Activated T-cell treated with anti-CD3 and anti-CD28 coated beads for 24 hours (primary cell): ENCODE data around the gene ITPRID2.

Source experiments
- DNase-seq: peaks from one replicate; pipeline ENCODE4 v3.0.0-alpha.2; 2020; ENCODE audit warnings: low read depth

The ITPRID2 gene

DNA sequence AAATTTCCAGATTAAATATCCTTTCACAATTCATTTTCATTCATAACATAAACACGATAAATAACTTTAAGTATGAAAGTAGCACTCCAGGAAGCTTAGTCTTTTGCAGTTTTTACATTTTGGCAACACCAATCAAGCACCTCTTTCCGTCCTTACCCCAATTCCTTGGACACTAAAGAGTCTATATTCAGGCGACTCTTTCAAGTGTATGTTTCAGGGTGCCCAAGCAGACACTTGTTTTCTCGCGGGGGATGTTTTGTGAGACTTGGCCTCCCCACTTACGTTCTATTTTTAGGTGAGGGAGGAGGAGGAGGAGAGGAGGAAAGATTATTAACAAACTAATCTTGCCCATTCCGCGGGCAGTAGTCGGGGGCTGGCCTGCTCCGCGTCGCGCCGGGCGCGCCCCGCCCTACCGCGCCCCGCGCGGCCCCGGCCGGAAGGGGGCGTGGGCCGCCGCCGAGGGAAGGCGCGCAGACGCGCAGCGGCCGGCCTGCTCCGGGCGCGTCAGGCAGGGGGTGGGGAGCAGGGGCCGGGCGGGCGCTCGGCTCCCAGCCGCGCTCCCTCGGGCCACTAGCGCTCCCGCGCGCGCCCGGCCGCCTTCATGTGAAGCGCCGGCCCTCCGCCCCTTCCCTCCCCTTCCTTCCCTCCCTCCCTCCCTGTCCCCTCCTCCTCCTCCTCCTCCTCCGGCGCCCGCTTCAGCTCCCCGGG, at the start of gene ITPRID2:
TSS of gene ITPRID2 (plus strand) at position 473 of the 708 bp plus-strand sequence. CDS start 337 bp downstream, outside the sequence.
- DNase-seq = peak; percentile 61

GRCh38 chr2:181844551-181845290, 46.8 kb upstream of the ITPRID2 start:
- DNase-seq = no peak

GRCh38 chr2:181846399-181847197, 44.9 kb upstream of the ITPRID2 start:
- DNase-seq = no peak

DNA sequence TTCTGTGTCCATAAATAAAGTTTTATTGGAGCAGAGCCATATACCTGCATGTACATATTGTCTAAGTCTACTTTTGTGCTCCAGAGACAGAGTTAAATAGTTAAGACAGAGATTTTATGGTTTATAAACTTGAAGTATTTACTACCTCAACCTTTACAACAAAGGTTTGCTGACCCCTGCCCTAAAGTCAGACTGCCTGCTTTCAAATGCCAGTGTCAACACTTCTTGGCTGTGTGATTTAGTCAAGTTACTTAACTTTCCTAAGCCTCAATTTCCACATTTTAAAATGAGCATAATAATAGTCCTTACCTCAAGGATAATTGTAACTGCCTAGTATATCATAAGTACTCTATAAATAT, 44.4 kb upstream of the ITPRID2 start:
- DNase-seq = no peak

GRCh38 chr2:181847702-181848101, 43.8 kb upstream of the ITPRID2 start:
- no peak for DNase-seq

DNA sequence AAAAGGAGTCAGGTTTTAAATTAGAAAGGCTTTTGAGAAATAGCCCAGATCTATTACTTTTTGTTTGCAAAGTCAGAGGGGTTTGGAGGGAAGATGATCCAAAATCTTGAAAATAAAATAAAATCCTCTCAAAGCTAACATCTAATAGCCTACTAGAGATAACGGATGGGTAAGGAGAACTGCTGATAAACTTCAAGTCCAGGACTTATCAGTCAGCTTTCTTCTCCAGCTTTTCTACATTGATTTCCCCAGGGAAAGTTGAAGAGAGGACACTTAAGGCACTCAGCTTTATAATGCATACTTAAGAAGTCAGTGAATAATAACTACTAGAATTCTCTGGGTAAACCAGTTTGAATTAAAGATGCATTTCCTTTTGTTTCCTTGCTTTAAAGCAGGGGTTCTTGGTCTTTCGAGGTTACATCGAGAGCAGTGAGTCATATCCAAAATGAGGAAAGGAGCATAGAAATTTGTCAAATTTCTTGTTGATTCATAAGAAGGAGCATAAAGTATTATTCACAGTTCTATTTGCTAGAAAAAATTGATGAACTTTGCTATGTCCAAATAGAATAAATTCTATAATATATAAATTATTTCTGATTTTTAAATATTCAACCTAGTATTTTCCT, 43.2 kb upstream of the ITPRID2 start:
- DNase-seq = no peak

GRCh38 chr2:181849601-181850000, 41.9 kb upstream of the ITPRID2 start:
- no peak for DNase-seq

DNA sequence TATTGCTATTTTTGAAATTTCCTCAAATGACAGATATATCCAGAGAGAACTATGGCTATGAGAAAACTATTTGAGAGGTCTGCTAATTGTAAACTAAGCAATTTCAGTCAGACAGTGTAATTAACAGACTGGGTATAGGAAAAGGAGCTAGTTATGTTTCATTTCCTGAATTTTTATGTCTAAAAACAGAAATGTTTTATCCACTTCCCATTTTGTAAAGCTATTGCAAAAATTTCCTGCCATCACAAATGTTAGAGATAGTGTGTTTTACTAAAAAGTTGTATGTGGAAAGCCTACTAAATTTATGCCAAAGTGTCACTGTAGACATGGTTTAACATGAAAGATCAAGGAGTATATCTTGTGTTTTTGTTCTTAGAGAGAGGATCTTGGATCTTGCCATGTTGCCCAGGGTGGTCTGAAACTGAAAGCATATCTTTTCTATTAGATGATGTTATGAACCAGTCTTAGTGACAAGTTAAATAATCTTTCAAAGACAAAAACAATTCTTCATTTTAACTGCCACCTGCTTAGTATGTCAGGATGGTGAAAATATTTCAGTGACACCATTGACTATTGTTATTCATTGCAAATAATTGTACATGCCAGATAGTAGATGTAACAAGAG, 40.5 kb upstream of the ITPRID2 start:
- no peak for DNase-seq

- DNase-seq = no peak
Measured at GRCh38 chr2:181851726-181852125, 39.8 kb upstream of the ITPRID2 start.

DNA sequence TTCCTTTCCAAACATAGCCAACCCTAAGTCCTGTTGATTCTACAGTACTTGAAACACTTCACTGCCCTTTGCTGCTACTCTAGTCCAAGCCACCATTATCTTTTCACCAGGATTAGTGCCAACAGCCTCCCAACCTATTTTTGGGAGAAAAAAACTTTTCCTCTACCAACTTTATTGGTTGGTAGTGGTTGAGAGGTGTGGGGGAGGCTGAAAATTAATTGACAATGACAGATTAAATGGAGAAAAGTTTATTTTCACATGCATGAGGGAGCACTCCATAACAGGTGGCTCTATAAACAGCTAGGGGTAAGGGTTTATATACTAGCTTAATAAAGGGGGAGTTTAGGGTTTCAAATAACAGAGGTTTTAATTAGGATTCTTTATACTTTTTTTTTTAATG, 37.8 kb upstream of the ITPRID2 start:
- DNase-seq = no peak

- no peak for DNase-seq
Measured at GRCh38 chr2:181857483-181857882, 34.0 kb upstream of the ITPRID2 start.

GRCh38 chr2:181858600-181858999, 32.9 kb upstream of the ITPRID2 start:
- no peak for DNase-seq

DNA sequence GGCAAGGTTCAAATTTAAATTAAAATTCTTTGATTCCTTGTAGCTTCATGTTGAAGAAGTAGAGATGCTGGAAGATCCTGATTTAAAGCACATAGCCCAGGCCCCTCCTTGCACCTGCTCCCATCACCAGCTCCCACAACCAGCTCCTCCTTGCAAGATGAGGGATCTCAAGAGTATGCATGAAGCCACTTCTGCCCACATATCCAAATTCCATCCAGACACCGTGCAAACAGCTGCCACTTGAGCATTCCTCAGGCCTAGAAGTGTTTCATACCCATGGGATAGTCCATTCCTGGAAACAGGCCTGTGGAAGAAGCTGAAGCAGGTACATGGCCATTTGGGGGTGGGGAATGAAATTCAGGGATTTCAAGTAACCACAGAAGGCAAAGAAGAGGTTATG, 32.4 kb upstream of the ITPRID2 start:
- no peak for DNase-seq

GRCh38 chr2:181859803-181860202, 31.7 kb upstream of the ITPRID2 start:
- no peak for DNase-seq

GRCh38 chr2:181861379-181861778, 30.2 kb upstream of the ITPRID2 start:
- no peak for DNase-seq

DNA sequence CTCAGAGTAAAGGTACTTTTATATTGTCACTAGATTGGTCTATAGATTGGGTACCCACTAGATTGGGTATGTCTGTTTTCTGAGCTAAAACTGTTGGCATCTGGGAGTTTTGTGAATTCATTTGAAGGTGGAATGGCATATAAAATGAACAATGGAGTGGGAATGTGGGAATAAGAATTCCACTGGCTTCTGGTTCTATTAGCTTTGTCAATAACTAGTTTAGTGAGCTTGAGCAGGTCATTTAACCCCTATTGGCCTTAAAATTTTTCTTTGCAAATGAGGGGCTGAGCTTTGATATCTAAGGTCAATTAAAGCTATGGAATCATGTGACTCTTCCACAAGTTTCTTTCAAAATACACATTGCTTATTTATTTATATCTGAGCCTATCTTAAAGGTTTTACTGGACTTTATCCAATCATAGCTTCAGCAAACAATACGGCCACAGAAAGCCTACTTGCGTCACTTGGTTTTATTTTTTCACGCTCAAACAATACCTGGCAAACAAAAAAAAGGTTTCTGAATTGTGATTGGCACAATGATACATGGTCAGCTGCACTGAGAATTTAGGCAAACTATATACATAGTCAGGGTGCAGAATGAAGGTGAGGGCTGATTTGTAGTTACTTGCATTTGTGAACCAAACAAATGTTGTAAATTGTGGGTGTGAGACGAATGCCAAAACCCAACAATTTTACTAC, 28.8 kb upstream of the ITPRID2 start:
- DNase-seq = no peak

GRCh38 chr2:181872178-181872577, 19.4 kb upstream of the ITPRID2 start:
- no peak for DNase-seq

DNA sequence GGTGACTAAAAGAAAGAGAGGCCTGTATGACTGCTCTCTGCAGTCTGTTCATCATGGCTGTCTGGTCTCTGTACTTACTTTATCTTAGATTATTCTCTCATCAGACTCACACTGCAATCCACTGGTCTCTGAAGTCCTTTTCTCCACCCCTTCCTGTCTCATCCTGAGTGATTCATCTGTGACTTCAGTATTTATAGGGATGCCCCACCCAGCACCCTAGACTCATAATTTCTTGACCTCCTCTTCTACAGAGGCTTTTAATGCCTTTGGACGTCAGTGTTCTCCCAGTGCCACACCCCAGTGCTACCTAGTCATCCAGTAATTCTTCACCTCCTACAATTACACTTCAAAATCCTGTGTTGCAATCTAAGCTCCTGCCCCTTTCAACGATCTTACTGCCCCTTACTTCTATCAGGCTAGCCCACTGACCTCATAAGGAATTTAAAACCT, 14.9 kb upstream of the ITPRID2 start:
- DNase-seq = no peak

DNA sequence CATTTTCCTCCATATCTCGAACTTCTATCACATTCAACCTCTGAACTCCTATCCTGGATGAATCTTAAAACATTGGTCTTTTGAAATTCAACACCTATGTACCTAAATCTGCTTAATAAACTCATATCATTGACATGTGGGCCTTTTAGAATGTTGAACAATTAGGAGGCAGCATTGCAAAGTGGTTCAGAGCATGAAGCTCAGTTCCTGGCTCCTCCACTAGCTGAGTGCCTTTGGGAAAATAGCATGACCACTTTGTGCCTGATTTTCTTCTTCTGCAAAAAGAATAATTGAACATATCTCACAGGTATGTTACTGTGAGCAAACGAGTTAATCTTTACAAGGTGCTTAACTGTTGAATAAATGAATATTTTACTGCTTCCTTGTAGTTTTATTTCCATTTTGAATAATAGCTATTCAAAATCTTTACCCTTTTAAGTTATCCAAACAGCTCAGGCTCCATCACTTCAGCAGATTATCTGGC, 14.3 kb upstream of the ITPRID2 start:
- DNase-seq = no peak

- no peak for DNase-seq
Measured at GRCh38 chr2:181878448-181878847, 13.1 kb upstream of the ITPRID2 start.

- no peak for DNase-seq
Measured at GRCh38 chr2:181879295-181879694, 12.2 kb upstream of the ITPRID2 start.
